NB4 (cell line): ENCODE results near the gene MEG3.

Experiments used
- CTCF ChIP-seq: IDR thresholded peaks from one replicate; pipeline ENCODE4 v1.5.1; 2012; ENCODE audit warnings: low read depth, low read length
- MAX ChIP-seq: IDR thresholded peaks from 2 replicates; pipeline ENCODE4 v1.6.1; 2011; ENCODE audit warnings: low read depth, low read length
- POLR2A ChIP-seq: IDR thresholded peaks from 2 replicates; pipeline ENCODE4 v1.6.1; 2011; ENCODE audit warnings: mild to moderate bottlenecking; ENCODE audit not compliant: insufficient read length; ENCODE audit errors: extremely low read depth

GRCh38 chr14:100815478-100816285, 10.2 kb upstream of the MEG3 start:
- no peak for TF ChIP-seq CTCF
- no peak for TF ChIP-seq POLR2A
- TF ChIP-seq MAX = 0 out of 2 replicates have a peak, but pooled peaks have one; percentile 17
